ENCODE results near the gene TRERF1.

- TF ChIP-seq, protein P1, sequence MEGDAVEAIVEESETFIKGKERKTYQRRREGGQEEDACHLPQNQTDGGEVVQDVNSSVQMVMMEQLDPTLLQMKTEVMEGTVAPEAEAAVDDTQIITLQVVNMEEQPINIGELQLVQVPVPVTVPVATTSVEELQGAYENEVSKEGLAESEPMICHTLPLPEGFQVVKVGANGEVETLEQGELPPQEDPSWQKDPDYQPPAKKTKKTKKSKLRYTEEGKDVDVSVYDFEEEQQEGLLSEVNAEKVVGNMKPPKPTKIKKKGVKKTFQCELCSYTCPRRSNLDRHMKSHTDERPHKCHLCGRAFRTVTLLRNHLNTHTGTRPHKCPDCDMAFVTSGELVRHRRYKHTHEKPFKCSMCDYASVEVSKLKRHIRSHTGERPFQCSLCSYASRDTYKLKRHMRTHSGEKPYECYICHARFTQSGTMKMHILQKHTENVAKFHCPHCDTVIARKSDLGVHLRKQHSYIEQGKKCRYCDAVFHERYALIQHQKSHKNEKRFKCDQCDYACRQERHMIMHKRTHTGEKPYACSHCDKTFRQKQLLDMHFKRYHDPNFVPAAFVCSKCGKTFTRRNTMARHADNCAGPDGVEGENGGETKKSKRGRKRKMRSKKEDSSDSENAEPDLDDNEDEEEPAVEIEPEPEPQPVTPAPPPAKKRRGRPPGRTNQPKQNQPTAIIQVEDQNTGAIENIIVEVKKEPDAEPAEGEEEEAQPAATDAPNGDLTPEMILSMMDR (IDR thresholded peaks at IDR 0.05; ENCODE audit: poor library complexity): no peak
- TF ChIP-seq EZH2 (IDR thresholded peaks at IDR 0.05; ENCODE audit: borderline replicate concordance): no peak
- TF ChIP-seq EZH2phosphoT487 (IDR thresholded peaks at IDR 0.05; ENCODE audit: low read depth, severe bottlenecking, unreplicated experiment): no peak
Measured at GRCh38 chr6:42257063-42257462, 194.7 kb downstream of the TRERF1 start.
